Common myeloid progenitor, CD34-positive (primary cell): ENCODE measurements around the gene SLIT3.

Experiments
- CTCF ChIA-PET: fragments of 350-600 bp; sonication (Branson Sonifier 250); formaldehyde crosslinking; loops from one replicate; lab custom pipeline; 2021; ENCODE audit warnings: antibody characterized with exemption; lab: Charles Lee
- POLR2A ChIA-PET: fragments of 350-600 bp; sonication (Branson Sonifier 250); formaldehyde crosslinking; loops from one replicate; lab custom pipeline; 2021; ENCODE audit warnings: antibody characterized with exemption; lab: Charles Lee
- DNase-seq, 3 donors: peaks; one replicate each; pipeline versions ENCODE4 v3.0.0 to v3.0.0-alpha.2; 2013
- H3K27ac ChIP-seq, 2 experiments: 1 replicate in 1 of 2; 2 replicates in 1 of 2; pipeline ENCODE4 v1.7.0; 2013; ENCODE audit warnings: inconsistent platforms in 2 of 2, low read length in 2 of 2, mild to moderate bottlenecking in 2 of 2, low read depth in 1 of 2, moderate library complexity in 1 of 2; ENCODE audit not compliant: severe bottlenecking in 2 of 2, insufficient read depth in 1 of 2, poor library complexity in 1 of 2
- H3K27me3 ChIP-seq, 5 experiments: replicated peaks in 2 of 5; 1 replicate in 3 of 5; 2 replicates in 2 of 5; pipeline versions ENCODE4 v1.6.1 to v1.7.0; 2013; ENCODE audit warnings: low read length in 4 of 5, mild to moderate bottlenecking in 2 of 5, moderate library complexity in 2 of 5, inconsistent platforms in 1 of 5; ENCODE audit not compliant: insufficient read depth in 5 of 5, control insufficient read depth in 4 of 5
- H3K36me3 ChIP-seq, 4 experiments: 1 replicate in 2 of 4; 2 replicates in 2 of 4; pipeline versions ENCODE4 v1.6.1 to v1.7.0; 2013; ENCODE audit warnings: low read length in 3 of 4, control low read depth in 1 of 4, mild to moderate bottlenecking in 1 of 4; ENCODE audit not compliant: control insufficient read depth in 4 of 4, insufficient read depth in 4 of 4
- H3K4me1 ChIP-seq, 4 experiments: 1 replicate in 3 of 4; 2 replicates in 1 of 4; pipeline versions ENCODE4 v1.6.1 to v1.7.1; 2013; ENCODE audit warnings: low read length in 3 of 4, mild to moderate bottlenecking in 3 of 4, control low read depth in 1 of 4, inconsistent platforms in 1 of 4, moderate library complexity in 1 of 4; ENCODE audit not compliant: control insufficient read depth in 4 of 4, insufficient read depth in 4 of 4; ENCODE audit errors: control extremely low read depth in 1 of 4
- H3K4me3 ChIP-seq, 7 experiments: 1 replicate in 4 of 7; 2 replicates in 3 of 7; pipeline versions ENCODE4 v1.5.1 to v1.7.0; 2013; ENCODE audit warnings: mild to moderate bottlenecking in 7 of 7, low read length in 6 of 7, moderate library complexity in 6 of 7, inconsistent platforms in 2 of 7, low read depth in 2 of 7, control low read depth in 1 of 7; ENCODE audit not compliant: insufficient read depth in 4 of 7, control insufficient read depth in 1 of 7; ENCODE audit errors: extremely low read depth in 1 of 7
- H3K9me3 ChIP-seq, 5 experiments: 1 replicate in 4 of 5; 2 replicates in 1 of 5; pipeline versions ENCODE4 v1.6.1 to v1.7.1; 2013; ENCODE audit warnings: low read length in 4 of 5, mild to moderate bottlenecking in 2 of 5, inconsistent platforms in 1 of 5, low read depth in 1 of 5, moderate library complexity in 1 of 5; ENCODE audit not compliant: control insufficient read depth in 4 of 5, insufficient read depth in 2 of 5; ENCODE audit errors: control extremely low read depth in 1 of 5
- WGBS: methylation state at CpG from one replicate; pipeline ENCODE4 v1.1.5; 2013; ENCODE audit not compliant: insufficient coverage; 5-methylcytosine and 5-hydroxymethylcytosine counted together

The SLIT3 gene

GRCh38 chr5:169002953-169003555 is 297.9 kb downstream of the SLIT3 start:
- 100% methylated on average over 5 of the region's 6 CpGs for WGBS
- H3K4me3 ChIP-seq, result no peak overlapping the region
- no peak overlapping the region for H3K27ac ChIP-seq
- no peaks in the 10 kb centered on the region for H3K9me3 ChIP-seq
- no peaks in the 10 kb centered on the region for H3K36me3 ChIP-seq
- peaks cover 0 to 4% (median 2%) of the 10 kb centered on the region in 5 experiments for H3K27me3 ChIP-seq
- no peak for DNase-seq
- no peaks in the 10 kb centered on the region for H3K4me1 ChIP-seq
- CTCF ChIA-PET, result interaction anchor here (1.1 to 2.3 kb wide), 2 partner anchors 15 to 299 kb away, joined by 3 to 8 read pairs; no protein-coding TSS in a partner anchor
- POLR2A ChIA-PET, result no interaction called here

DNA sequence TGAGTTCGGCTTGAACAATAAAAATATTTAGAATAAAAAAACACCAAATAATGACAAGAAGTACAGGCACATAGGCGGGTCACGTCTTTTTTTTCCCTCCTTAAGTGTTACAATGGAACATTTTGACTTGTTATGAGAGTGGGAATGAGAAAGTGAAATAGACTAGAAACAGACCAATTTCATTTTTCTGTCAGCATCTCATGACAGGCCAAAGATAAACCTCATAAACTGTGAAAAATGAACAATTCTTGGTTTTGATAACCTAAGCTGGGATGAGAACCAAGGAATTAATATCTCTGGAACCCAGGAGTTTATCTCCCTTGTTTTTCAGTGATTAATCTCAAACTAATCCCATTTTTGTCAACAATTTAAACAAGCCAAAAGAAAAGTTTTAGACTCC is 299.5 kb downstream of the SLIT3 start:
- WGBS, result no CpG with 5 or more reads among the region's 3 CpGs
- Histone ChIP-seq H3K4me1 (no peaks in the 10 kb centered on the region), H3K9me3 (no peaks in the 10 kb centered on the region), H3K36me3 (no peaks in the 10 kb centered on the region), H3K27ac (no peak overlapping the region), H3K27me3 (peaks cover 0 to 4% (median 2%) of the 10 kb centered on the region in 5 experiments), H3K4me3 (no peak overlapping the region)
- DNase-seq, result no peak
- ChIA-PET POLR2A (no interaction called here), CTCF (no interaction called here)

DNA sequence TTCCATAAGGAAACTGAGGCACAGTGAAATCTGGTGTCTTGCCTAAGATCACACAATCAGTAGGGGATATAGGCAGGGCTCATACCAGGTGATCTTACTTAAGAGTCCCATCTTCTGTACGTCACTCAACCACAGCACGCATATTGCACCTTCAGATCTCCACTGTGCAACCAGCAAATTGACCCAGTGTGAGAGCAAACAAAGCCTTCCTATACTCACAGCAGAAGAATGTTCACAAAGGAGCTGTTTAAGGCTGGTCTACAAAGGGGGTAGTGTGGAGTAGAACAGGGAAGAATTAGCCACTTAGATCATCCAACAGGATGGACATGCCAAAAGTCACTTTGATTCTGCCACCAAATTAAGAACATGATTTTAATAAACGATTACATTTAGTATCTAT is 305.9 kb downstream of the SLIT3 start:
- DNase-seq, result no peak
- Histone ChIP-seq H3K4me1 (no peaks in the 10 kb centered on the region), H3K36me3 (no peaks in the 10 kb centered on the region), H3K27ac (no peak overlapping the region), H3K9me3 (no peaks in the 10 kb centered on the region), H3K4me3 (no peak overlapping the region), H3K27me3 (peaks cover 0 to 3% (median 0%) of the 10 kb centered on the region in 5 experiments)
- CTCF ChIA-PET, result interaction anchor here (1.7 kb wide), 1 partner anchor 8 kb away, joined by 7 read pairs; no protein-coding TSS in a partner anchor
- WGBS, result no CpG with 5 or more reads among the region's 3 CpGs
- POLR2A ChIA-PET, result no interaction called here

GRCh38 chr5:168992687-168993086 is 308.3 kb downstream of the SLIT3 start:
- Histone ChIP-seq H3K27ac (no peak overlapping the region), H3K36me3 (no peaks in the 10 kb centered on the region), H3K4me3 (no peak overlapping the region), H3K4me1 (no peaks in the 10 kb centered on the region), H3K9me3 (no peaks in the 10 kb centered on the region), H3K27me3 (peaks cover 0 to 15% (median 9%) of the 10 kb centered on the region in 5 experiments)
- ChIA-PET POLR2A (no interaction called here), CTCF (interaction anchor here (1.0 kb wide), 1 partner anchor 9 kb away, joined by 3 read pairs; no protein-coding TSS in a partner anchor)
- 84% methylated on average over 11 of the region's 11 CpGs for WGBS
- DNase-seq, result no peak

GRCh38 chr5:168992016-168992415 is 308.9 kb downstream of the SLIT3 start:
- ChIA-PET POLR2A (interaction anchor here (1.0 kb wide), 1 partner anchor 602 kb away, joined by 5 read pairs; no protein-coding TSS in a partner anchor), CTCF (interaction anchor here (1.0 kb wide), 1 partner anchor 9 kb away, joined by 3 read pairs; no protein-coding TSS in a partner anchor)
- Histone ChIP-seq H3K4me1 (no peaks in the 10 kb centered on the region), H3K9me3 (no peaks in the 10 kb centered on the region), H3K4me3 (no peak overlapping the region), H3K27me3 (peaks cover 0 to 15% (median 10%) of the 10 kb centered on the region in 5 experiments), H3K27ac (no peak overlapping the region), H3K36me3 (no peaks in the 10 kb centered on the region)
- 92% methylated on average over 5 of the region's 5 CpGs for WGBS
- DNase-seq, result no peak

DNA sequence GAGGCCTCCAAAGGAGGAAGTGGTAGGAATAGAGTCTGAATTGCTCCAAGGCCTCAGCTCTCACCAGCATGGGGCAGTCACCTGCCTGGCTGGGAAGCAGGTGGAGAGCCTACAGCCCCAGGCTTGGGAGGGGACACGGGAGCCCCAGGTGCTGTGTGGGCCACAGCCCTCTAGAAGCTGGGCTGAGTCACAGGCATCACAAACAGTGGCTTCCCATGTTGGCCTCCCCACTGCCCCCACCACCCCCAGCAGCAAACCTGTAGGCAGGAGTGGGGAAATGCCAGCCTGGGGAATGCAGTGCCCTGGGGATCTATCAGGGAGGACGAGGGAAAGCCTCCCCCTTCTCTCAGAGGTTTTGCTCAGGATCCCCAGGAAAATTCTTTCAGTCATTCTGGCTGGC is 309.6 kb downstream of the SLIT3 start:
- ChIA-PET POLR2A (interaction anchor here (1.0 kb wide), 1 partner anchor 602 kb away, joined by 5 read pairs; no protein-coding TSS in a partner anchor), CTCF (no interaction called here)
- no peaks in the 10 kb centered on the region for H3K36me3 ChIP-seq
- H3K4me3 ChIP-seq, result no peak overlapping the region
- H3K27ac ChIP-seq, result no peak overlapping the region
- H3K27me3 ChIP-seq, result peaks cover 0 to 15% (median 10%) of the 10 kb centered on the region in 5 experiments
- WGBS, result 100% methylated on average over 1 of the region's 2 CpGs
- no peaks in the 10 kb centered on the region for H3K4me1 ChIP-seq
- no peaks in the 10 kb centered on the region for H3K9me3 ChIP-seq
- no peak for DNase-seq

- 98% methylated on average over 4 of the region's 4 CpGs for WGBS
- POLR2A ChIA-PET, result no interaction called here
- H3K27me3 ChIP-seq, result peaks cover 0 to 15% (median 14%) of the 10 kb centered on the region in 5 experiments
- no peak overlapping the region for H3K4me3 ChIP-seq
- CTCF ChIA-PET, result no interaction called here
- no peak overlapping the region for H3K27ac ChIP-seq
- no peaks in the 10 kb centered on the region for H3K36me3 ChIP-seq
- no peaks in the 10 kb centered on the region for H3K4me1 ChIP-seq
- DNase-seq, result no peak
- no peaks in the 10 kb centered on the region for H3K9me3 ChIP-seq
Measured at GRCh38 chr5:168990679-168991078, 310.3 kb downstream of the SLIT3 start.
